ENCODE results near the gene TMEM161B. TPM values are rescaled to one million over a fixed set of nuclear protein-coding genes. Genes with fewer than 3 reads are reported as not detected.
"Not testable (repeated sequence)": the region's sequence is repeated elsewhere in the genome, so short reads cannot be mapped to it uniquely, and the experiment has no call there.

The TMEM161B gene
- total RNA-seq, 1 donor from 2014 or later: 9.6 TPM

DNA sequence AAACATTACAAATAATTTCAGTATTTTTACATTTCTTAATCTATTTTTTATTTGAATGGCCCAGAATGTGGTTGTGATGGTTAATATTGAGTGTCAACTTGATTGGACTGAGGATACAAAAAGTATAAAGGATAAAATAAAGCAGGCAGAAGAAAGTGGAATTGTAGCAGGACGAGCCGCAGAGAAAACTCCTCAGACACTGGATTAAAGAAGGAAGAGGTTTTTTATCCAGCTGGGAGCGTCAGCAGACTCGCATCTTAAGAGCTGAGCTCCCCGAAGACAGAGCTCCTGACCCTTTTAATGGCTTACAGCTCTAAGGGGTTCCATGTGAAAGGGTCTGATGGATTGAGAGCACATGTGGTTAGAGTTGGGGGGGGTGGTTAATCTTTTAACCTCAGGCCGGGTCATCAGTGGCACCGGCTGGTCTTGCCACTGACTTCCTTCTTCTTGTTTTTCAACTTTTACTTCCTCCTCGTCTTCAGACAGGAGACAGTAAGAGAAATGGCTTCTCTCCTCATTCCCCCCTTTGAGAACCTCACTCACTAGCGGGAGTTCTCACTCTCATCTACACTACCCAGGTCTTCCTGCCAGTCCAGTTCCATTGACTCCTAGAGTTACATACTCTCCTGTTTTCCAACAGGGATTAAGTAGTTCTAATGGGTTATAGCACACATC lies 80.0 kb downstream of the TMEM161B start:
- DNase-seq (ENCODE audit: low read depth, low spot score): no peak

DNA sequence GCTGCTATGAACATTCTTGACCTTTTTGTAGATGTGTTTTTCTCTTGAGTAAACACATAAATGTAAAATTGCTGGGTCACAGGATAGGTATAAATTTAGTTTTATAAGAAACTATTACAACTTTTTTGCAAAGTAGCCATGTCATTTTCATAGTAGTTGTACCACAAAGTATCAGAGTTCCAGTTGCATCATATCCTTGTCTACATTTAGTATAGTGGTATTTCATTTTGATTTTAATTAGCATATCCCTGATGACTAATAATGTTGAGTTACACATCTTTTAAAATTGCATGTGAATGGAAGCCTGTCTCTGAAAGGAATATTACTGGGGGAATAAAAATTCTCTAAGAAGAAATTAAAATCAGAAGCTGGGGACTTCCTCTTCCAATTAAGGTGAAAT lies 85.4 kb downstream of the TMEM161B start:
- no peak for DNase-seq (ENCODE audit: low read depth, low spot score)

DNA sequence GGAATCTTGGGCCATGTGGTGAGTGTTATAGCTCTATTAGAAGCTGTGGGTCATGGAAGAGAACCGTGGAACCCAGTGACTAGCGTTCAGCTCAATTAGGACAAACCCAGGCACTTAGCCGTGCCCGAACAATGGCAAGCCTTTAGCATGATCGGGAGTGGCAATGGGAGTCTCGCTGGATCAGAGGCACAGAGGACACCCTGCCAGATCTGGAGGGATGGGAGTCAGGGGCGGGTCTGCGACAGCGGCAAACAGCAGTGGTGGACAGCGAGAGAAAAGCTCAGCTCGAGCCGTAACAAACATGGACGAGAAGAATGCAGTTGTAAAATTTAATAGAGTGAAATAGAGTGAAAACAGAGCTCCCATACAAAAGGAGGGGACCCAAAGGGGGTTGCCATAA lies 91.2 kb downstream of the TMEM161B start:
- not testable (repeated sequence) for DNase-seq (ENCODE audit: low read depth, low spot score)

DNA sequence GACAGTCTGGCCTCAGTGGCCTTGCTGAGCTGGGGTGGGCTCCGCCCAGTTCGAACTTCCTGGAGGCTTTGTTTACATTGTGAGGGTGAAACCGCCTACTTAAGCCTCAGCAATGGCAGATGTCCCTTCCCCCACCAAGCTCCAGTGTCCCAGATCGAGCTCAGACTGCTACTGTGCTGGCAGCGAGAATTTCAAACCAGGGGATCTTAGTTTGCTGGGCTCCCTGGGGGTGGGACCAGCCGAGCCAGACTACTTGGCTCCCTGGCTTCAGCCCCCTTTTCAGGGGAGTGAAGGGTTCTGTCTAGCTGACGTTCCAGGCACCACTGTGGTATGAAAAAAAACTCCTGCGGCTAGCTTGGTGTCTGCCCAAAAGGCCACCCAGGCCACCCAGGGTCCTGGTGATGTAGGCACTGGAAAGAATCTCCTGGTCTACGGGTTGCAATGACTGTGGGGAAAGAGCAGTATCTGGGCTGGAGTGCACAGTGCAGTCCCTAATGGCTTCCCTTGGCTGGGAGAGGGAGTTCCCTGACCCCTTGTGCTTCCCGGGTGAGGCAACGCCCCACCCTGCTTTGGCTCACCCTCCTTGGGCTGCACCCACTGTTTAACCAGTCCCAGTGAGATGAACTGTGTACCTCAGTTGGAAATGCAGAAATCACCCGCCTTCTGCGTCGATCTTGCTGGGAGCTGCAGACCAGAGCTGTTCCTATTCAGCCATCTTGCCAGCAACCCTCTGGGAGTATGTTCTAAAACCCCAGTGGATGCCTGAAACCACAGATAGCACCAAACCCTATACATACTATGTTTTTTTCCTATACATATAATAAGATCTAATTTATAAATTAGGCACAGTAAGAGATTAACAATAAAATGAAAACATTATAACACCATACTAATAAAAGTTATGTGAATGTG lies 95.5 kb downstream of the TMEM161B start:
- DNase-seq (ENCODE audit: low read depth, low spot score): no peak

DNA sequence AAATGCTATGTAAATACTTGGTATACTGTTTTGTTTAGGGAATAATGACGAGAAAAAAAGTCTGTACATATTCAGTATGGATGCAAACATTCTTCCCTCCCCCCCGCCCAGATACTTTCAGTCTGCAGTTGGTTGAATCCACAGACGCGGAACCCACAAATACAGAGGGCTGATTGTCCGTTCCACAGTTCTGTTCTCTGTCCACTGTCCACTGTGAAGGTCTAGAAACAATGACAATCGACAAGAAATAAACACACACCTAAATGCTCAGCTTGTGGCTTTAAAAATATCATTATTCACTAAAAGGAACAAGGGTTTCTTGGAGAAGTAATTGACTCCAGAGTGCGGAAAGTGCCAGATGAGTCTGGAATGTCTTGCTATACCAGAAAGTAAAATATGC lies 109.1 kb downstream of the TMEM161B start:
- no peak for DNase-seq (ENCODE audit: low read depth, low spot score)

DNA sequence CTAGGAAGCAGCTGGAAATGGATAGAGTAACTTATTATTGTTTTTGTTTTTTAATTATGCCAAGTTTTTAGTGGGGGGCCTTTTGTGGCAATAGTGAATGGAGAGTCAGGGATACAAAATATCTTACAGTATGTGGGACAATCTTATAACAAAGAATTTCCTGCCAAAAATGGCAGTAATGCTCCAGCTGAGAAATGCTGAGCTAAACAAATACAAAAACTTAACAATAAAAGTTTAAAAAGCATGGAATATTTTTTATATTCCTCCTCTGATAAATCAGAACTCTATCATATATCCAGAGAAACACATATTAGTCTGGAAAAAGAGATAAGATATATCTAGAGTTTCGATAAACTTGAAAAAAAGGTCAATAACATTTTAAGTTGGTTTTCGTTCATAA lies 110.6 kb downstream of the TMEM161B start:
- DNase-seq (ENCODE audit: low read depth, low spot score): no peak

DNA sequence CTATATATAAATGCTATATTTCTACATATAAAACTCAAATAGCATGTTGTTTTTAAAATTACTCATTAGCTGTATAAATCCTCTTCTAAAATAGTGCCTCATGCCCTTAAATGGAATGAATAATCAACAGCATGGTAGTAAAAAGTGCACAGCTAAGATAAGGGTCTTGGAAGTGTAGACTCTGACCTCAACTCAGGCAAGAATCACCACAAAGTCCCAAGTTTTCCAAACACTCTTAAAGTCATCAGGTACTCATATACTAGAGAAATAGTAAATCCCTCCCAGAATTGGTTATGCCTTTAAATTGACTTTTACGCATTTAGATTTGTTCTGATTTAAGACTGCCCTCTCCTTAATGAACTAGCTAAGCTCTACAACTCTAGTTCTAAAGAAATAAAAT lies 113.8 kb downstream of the TMEM161B start:
- no peak for DNase-seq (ENCODE audit: low read depth, low spot score)

DNA sequence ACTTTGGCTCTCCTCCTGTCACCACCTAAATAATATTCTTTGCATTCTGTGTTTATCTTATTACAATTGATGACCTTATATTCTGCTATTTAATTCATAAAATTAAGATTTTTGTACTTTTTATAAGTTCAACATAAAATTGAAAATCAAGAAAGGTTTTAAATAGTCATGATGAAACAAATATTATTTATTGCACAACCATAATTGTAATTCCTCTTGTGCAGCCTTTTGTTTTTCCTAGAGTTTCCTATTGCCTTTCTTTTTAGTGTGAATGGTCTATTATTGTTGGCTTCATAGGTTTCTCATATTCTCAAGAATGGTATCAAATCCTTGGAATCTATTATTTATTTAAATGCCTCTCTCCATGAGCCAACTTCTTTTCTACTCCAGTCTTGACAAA lies 117.9 kb downstream of the TMEM161B start:
- no peak for DNase-seq (ENCODE audit: low read depth, low spot score)

DNA sequence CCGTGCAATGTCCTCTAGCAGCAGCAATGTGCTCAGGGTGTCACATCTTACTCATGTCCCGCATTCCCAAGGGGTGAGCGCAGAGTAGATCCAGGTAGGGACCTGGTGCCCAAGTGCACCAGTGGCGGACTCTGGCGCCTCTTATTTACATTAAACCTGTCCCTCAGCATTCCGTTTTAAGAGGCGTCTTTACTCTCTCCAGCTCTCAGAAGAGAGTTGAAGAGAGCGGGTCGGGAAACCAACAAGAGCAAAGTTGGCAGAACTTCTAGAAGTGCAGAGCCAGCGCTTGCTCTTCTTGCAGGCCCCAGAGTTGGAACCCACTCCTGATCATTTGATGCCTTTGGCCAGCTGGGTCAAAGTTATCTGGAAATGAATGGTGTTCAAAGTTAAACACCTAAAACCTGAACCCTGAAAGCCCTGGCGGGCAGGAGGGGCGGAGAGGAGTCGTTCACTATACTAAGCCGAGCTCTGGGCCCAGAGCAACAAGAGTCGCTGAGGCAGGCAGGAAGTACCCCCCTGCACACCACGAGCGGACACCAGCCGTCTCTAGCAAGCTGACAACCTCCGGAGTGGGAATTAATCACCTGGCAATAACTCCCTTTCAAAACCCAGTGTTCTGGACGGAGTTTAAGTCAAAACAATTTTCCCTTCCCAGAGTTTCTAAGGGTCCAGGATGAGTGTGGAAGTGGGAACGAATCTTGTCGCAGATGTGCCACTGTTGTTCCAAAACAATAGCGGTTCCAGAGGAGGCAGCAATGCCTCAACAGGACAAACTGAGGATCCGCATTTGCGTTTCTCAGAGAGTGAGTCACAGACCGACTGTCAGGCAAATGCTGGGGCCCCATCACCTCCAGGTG lies 122.8 kb downstream of the TMEM161B start:
- no peak for DNase-seq (ENCODE audit: low read depth, low spot score)

DNA sequence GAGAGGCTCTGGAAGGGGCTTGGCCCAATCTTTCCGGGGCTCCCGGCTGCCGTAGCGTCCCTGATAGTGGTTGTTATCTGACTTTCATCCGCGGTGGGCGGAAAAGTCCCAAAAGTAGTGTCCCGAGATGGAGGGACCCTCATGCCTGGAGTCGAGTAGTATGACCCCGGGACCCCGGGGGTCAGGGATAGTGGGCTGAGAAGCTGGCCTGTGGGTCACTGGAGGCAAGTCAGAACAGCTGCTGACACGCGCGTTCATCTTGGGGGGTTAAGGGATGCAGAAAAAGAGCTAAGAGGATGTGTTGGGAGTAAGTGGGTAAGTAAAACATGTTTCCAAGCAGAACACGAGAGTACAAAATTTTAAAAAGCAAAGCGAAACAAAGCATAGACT lies 123.4 kb downstream of the TMEM161B start:
- DNase-seq (ENCODE audit: low read depth, low spot score): no peak

Measured in pulmonary artery endothelial cell (primary cell).